ENCODE data around the gene BICC1. TPM values are rescaled to one million over a fixed set of nuclear protein-coding genes. Genes with fewer than 3 reads are reported as not detected.

Gene BICC1
- total RNA-seq, 4 donors from 2014 or later = 4.7 to 29.7 (median 18.0) TPM

- DNase-seq = no peak
- H3K36me3 ChIP-seq = no peaks in the 10 kb centered on the region
- peak overlapping the region in 2 of 4 donors; percentile 10 to 20 for H3K4me3 ChIP-seq
- intact Hi-C loops (cut with DNase I; ENCODE audit: low total_unique reads) = no loop called here
- in situ Hi-C loops (cut with MboI; ENCODE audit: low sequenced_read_pairs in 4 of 4) = no loop called here
- H3K27ac ChIP-seq = peak overlapping the region; percentile 42 to 68 (median 60)
- H3K9me3 ChIP-seq = no peaks in the 10 kb centered on the region
- TF ChIP-seq POLR2A (IDR thresholded peaks at IDR 0.05) (no peak), CTCF (IDR thresholded peaks at IDR 0.05 in 4 of 5, conservative IDR thresholded peaks at IDR 0.05 in 1 of 5) (no peak)
- peaks cover 22 to 26% of the 10 kb centered on the region in 2 donors for H3K4me1 ChIP-seq
- no peak for ATAC-seq
- H3K27me3 ChIP-seq = no peaks in the 10 kb centered on the region
Observed at GRCh38 chr10:58741673-58742072, 229.0 kb downstream of the BICC1 start.

- intact Hi-C loops (cut with DNase I; ENCODE audit: low total_unique reads) (no loop called here), in situ Hi-C loops (cut with MboI; ENCODE audit: low sequenced_read_pairs in 4 of 4) (no loop called here)
- no peak for ATAC-seq
- TF ChIP-seq CTCF (IDR thresholded peaks at IDR 0.05 in 4 of 5, conservative IDR thresholded peaks at IDR 0.05 in 1 of 5) = no peak
- no peak for TF ChIP-seq POLR2A (IDR thresholded peaks at IDR 0.05)
- Histone ChIP-seq H3K27ac (peak overlapping the region; percentile 42 to 68 (median 60)), H3K9me3 (no peaks in the 10 kb centered on the region), H3K27me3 (no peaks in the 10 kb centered on the region), H3K4me3 (peak overlapping the region in 1 of 4 donors; percentile 20), H3K36me3 (no peaks in the 10 kb centered on the region), H3K4me1 (peaks cover 26 to 27% of the 10 kb centered on the region in 2 donors)
- no peak for DNase-seq
Observed at GRCh38 chr10:58742141-58742540, 229.5 kb downstream of the BICC1 start.

GRCh38 chr10:58743466-58744115 is 230.9 kb downstream of the BICC1 start:
- no peaks in the 10 kb centered on the region for H3K9me3 ChIP-seq
- ATAC-seq (no peak), DNase-seq (no peak)
- peaks cover 26 to 28% of the 10 kb centered on the region in 2 donors for H3K4me1 ChIP-seq
- no peak for TF ChIP-seq CTCF (IDR thresholded peaks at IDR 0.05 in 4 of 5, conservative IDR thresholded peaks at IDR 0.05 in 1 of 5)
- no peak for TF ChIP-seq POLR2A (IDR thresholded peaks at IDR 0.05)
- H3K4me3 ChIP-seq = no peak overlapping the region
- in situ Hi-C loops (cut with MboI; ENCODE audit: low sequenced_read_pairs in 4 of 4) (no loop called here), intact Hi-C loops (cut with DNase I; ENCODE audit: low total_unique reads) (no loop called here)
- H3K27me3 ChIP-seq = no peaks in the 10 kb centered on the region
- no peaks in the 10 kb centered on the region for H3K36me3 ChIP-seq
- H3K27ac ChIP-seq = peak overlapping the region in 1 of 4 donors; percentile 66

- TF ChIP-seq CTCF (IDR thresholded peaks at IDR 0.05 in 4 of 5, conservative IDR thresholded peaks at IDR 0.05 in 1 of 5) (no peak), POLR2A (IDR thresholded peaks at IDR 0.05) (no peak)
- in situ Hi-C loops (cut with MboI; ENCODE audit: low sequenced_read_pairs in 4 of 4) = no loop called here
- Histone ChIP-seq H3K9me3 (no peaks in the 10 kb centered on the region), H3K27ac (peak overlapping the region in 1 of 4 donors; percentile 9), H3K36me3 (no peaks in the 10 kb centered on the region), H3K4me1 (peaks cover 15 to 18% of the 10 kb centered on the region in 2 donors), H3K27me3 (no peaks in the 10 kb centered on the region), H3K4me3 (no peak overlapping the region)
- DNase-seq (no peak), ATAC-seq (peak; percentile 49 to 68)
- intact Hi-C loops (cut with DNase I; ENCODE audit: low total_unique reads) = no loop called here
Observed at GRCh38 chr10:58746474-58747185, 234.0 kb downstream of the BICC1 start.
